Cardiac fibroblast (primary cell): ENCODE results near the gene NAMPT.

Source experiments
- DNase-seq, 2 donors: peaks; one replicate each; pipeline versions ENCODE4 v3.0.0 to v3.0.0-alpha.2; 2010; ENCODE audit warnings: low read depth in 2 of 2
- H3K4me3 ChIP-seq, 2 donors: replicated peaks in 1 of 2; 1 replicate in 1 of 2; 2 replicates in 1 of 2; pipeline ENCODE4 v1.5.1; 2011; ENCODE audit warnings: low read depth in 2 of 2, low read length in 2 of 2, mild to moderate bottlenecking in 2 of 2, moderate library complexity in 1 of 2
- TF ChIP-seq, protein P1 (sequence below): IDR thresholded peaks from one replicate; pipeline ENCODE4 v1.5.1; 2011; ENCODE audit warnings: low read depth, mild to moderate bottlenecking, low read length, inconsistent platforms

Gene NAMPT

DNA sequence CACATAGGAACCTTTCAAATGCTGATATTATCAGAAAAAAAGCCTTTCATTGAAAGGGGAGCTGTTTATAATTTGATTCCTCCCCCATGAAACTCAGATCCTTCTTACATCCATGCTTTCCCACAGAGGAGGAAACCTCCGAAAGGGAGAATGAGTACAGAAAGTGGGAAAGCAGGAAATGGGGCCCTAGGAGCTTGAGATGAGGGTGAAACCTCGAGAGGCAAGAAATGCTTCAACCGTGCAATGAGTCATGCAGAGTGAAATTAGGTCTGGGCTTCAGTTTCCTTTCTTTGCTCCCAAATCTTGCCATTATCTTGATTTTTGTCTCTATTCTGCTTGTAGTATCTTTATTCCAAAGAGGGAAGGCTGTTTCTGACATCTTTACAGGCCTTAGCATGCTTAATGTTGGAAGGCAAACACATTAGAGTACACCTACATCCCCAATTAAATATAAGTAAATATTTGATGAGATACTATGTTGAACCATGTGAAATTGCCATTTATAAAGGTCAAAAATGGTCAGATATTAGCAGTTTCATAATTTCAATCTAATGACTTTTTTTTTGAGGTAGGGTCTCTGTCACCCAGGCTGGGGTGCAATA, 79.1 kb downstream of the NAMPT start:
- TF ChIP-seq, protein P1, sequence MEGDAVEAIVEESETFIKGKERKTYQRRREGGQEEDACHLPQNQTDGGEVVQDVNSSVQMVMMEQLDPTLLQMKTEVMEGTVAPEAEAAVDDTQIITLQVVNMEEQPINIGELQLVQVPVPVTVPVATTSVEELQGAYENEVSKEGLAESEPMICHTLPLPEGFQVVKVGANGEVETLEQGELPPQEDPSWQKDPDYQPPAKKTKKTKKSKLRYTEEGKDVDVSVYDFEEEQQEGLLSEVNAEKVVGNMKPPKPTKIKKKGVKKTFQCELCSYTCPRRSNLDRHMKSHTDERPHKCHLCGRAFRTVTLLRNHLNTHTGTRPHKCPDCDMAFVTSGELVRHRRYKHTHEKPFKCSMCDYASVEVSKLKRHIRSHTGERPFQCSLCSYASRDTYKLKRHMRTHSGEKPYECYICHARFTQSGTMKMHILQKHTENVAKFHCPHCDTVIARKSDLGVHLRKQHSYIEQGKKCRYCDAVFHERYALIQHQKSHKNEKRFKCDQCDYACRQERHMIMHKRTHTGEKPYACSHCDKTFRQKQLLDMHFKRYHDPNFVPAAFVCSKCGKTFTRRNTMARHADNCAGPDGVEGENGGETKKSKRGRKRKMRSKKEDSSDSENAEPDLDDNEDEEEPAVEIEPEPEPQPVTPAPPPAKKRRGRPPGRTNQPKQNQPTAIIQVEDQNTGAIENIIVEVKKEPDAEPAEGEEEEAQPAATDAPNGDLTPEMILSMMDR, result no peak
- peak; percentile 45 to 54 for DNase-seq

DNA sequence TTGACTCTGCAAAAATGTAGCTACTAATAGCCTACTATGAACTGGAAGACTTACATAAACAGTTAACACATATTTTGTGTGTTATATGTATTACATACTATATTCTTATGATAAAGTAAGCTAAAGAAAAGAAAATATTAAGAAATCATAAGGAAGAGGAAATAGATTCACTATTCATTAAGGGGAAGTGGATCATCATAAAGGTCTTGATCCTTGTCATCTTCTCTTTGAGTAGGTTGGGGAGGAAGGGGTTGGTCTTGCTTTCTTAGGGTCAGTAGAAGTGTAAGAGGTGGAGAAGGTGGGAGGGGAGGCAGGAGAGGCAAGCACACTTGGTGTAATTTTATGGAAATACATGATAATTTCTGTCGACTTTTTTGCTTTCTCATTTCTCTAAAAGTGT, 81.3 kb downstream of the NAMPT start:
- H3K4me3 ChIP-seq, result no peak overlapping the region
- no peak for DNase-seq
- TF ChIP-seq, protein P1, result no peak

More for the DNA sequence above, 79.1 kb downstream of the NAMPT start:
- H3K4me3 ChIP-seq, result no peak overlapping the region

DNA sequence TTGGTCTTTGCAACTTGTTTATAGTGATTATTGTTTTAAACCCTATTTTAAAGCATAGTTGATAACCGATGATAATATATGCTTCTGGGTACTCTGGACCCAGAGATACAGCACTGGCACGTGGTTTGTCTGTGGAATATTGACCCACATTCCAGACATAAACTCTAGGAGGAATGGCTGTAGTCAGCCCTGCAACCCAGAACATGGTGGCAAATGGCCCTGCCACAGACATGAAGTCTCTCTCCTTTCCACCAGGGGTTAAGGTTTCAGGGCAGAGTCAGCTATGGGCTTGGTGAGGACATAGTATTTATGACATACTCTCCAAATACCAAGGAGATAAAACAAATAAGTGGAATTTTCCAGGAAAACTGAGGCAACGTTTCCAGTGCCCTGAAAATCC, 83.6 kb downstream of the NAMPT start:
- DNase-seq, result peak in 1 of 2 donors; percentile 18
- TF ChIP-seq, protein P1, result no peak
- no peak overlapping the region for H3K4me3 ChIP-seq

DNA sequence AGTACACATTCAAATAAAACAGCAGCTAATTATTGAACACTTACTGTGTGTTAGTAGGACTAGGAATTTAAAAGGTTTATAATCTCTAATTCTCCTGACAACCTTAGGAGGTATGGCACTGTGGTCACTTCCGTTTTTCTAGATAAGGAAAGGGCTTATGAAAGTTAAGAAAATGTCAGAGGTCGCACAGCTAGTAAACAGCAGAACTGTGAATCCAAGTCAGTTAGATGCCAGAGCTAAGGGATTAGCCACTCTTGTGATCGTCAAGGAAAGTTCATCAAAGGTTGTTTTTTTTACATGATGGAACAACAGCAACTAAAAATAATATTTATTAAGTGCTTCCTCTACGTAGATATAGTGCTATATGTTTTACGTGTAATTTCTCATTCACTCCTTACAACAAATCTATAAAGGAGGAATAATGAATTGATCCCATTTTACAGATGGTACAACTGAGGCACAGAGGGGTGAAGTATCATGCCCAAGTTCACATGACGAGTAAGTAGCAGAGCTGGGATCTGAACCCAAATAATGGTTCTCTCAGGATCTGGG, 84.9 kb downstream of the NAMPT start:
- TF ChIP-seq, protein P1, result no peak
- peak in 1 of 2 donors; percentile 31 for DNase-seq
- H3K4me3 ChIP-seq, result no peak overlapping the region

DNA sequence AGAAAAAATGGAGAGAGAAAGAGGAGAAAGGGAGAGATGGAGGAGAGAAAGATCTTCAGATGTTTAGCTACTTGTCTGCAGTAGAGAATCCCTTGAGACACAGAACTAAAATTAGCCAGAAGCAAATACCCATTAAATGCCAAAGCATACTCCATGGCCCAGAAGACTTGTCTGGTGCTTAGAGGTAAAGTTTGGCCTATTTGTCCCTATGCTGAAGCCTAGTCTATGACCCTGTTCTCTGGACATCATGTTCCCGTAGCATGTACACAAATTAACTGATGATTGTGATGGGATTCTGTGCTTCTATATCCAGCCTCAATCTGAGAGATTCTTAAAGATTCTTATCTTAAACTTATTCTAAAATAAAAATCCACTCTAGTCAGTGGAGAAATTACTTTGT, 85.8 kb downstream of the NAMPT start:
- peak in 1 of 2 donors; percentile 18 for DNase-seq
- TF ChIP-seq, protein P1, result no peak
- no peak overlapping the region for H3K4me3 ChIP-seq
